Hepatocyte (in vitro differentiated cells): Measurements from ENCODE around the gene SSTR3. TPM values are rescaled to one million over a fixed set of nuclear protein-coding genes. Genes with fewer than 3 reads are reported as not detected.

ENCODE experiments used
- DNase-seq: peaks from one replicate; pipeline ENCODE4 v3.0.0-alpha.2; 2016; ENCODE audit warnings: low spot score
- H2AFZ ChIP-seq: fragments of 200-600 bp; sonication (generic); 2 replicates; pipeline ENCODE4 v1.6.0; 2016; ENCODE audit warnings: antibody characterized with exemption, mild to moderate bottlenecking
- H3K27ac ChIP-seq: fragments of 200-600 bp; sonication (generic); 2 replicates; pipeline ENCODE4 v1.5.1; 2016; ENCODE audit warnings: mild to moderate bottlenecking
- H3K27me3 ChIP-seq: fragments of 200-600 bp; sonication (generic); 2 replicates; pipeline ENCODE4 v1.6.1; 2016
- H3K36me3 ChIP-seq: fragments of 200-600 bp; sonication (generic); replicated peaks from 2 replicates; pipeline ENCODE4 v1.5.1; 2016; ENCODE audit warnings: low read depth; ENCODE audit not compliant: insufficient read depth
- H3K4me1 ChIP-seq: fragments of 200-600 bp; sonication (generic); 2 replicates; pipeline ENCODE4 v1.5.1; 2016; ENCODE audit warnings: mild to moderate bottlenecking, moderate library complexity; ENCODE audit not compliant: insufficient read depth
- H3K4me2 ChIP-seq: fragments of 200-600 bp; sonication (generic); 2 replicates; pipeline ENCODE4 v1.6.0; 2016
- H3K4me3 ChIP-seq: fragments of 200-600 bp; sonication (generic); 2 replicates; pipeline ENCODE4 v1.5.1; 2016; ENCODE audit warnings: mild to moderate bottlenecking
- H3K79me2 ChIP-seq: fragments of 200-600 bp; sonication (generic); 2 replicates; pipeline ENCODE4 v1.6.0; 2017; ENCODE audit warnings: mild to moderate bottlenecking
- H3K9me2 ChIP-seq: fragments of 200-600 bp; sonication (generic); replicated peaks from 2 replicates; pipeline ENCODE4 v1.6.0; 2017; ENCODE audit warnings: mild to moderate bottlenecking; ENCODE audit not compliant: insufficient read depth
- H3K9me3 ChIP-seq: fragments of 200-600 bp; sonication (generic); 2 replicates; pipeline ENCODE4 v1.5.1; 2016; ENCODE audit warnings: low read depth, mild to moderate bottlenecking
- H4K20me1 ChIP-seq: fragments of 200-600 bp; sonication (generic); 2 replicates; pipeline ENCODE4 v1.6.0; 2016; ENCODE audit warnings: mild to moderate bottlenecking; ENCODE audit not compliant: insufficient read depth, poor library complexity, severe bottlenecking
- CTCF ChIP-seq: fragments of 200-600 bp; sonication (generic); IDR thresholded peaks from 2 replicates; pipeline ENCODE4 v1.5.1; 2016; ENCODE audit warnings: antibody characterized with exemption, mild to moderate bottlenecking; ENCODE audit not compliant: poor library complexity
- EZH2 ChIP-seq: fragments of 200-600 bp; sonication (generic); IDR thresholded peaks from 2 replicates; pipeline ENCODE4 v1.6.1; 2016; ENCODE audit warnings: antibody characterized with exemption, mild to moderate bottlenecking, borderline replicate concordance
- EZH2phosphoT487 ChIP-seq: fragments of 200-600 bp; sonication (generic); IDR thresholded peaks from one replicate; pipeline ENCODE4 v1.6.1; 2018; ENCODE audit warnings: antibody characterized with exemption, mild to moderate bottlenecking, low read depth, moderate library complexity; ENCODE audit not compliant: unreplicated experiment, severe bottlenecking
- WGBS: methylation state at CpG from one replicate; pipeline ENCODE4 v1.1.6; 2016; ENCODE audit warnings: low lambda C conversion rate; ENCODE audit errors: missing lambda C conversion rate; 5-methylcytosine and 5-hydroxymethylcytosine counted together
- polyA plus RNA-seq: library from polyadenylated mRNA; unstranded; fragments of >200 nt; fragmentation: Nextera tagmentation; extraction: Ambion mirVana; gene quantifications from 2 replicates; pipeline ENCODE4 v1.2.1, GENCODE V29; 2016
- total RNA-seq: library from RNA; depleted of rRNA; stranded (reverse); fragments of >200 nt; gene quantifications from 2 replicates; pipeline ENCODE4 v1.2.3, GENCODE V29; 2014

Gene SSTR3
- total and polyA plus RNA-seq, 2 experiments from 2014 or later, result 0.47 to 2.8 TPM

GRCh38 chr22:37165066-37165465 lies 47.2 kb downstream of the SSTR3 start:
- Histone ChIP-seq H3K9me2 (no peaks in the 10 kb centered on the region), H4K20me1 (no peaks in the 10 kb centered on the region), H3K36me3 (no peaks in the 10 kb centered on the region), H3K27ac (no peak overlapping the region), H3K4me3 (no peak overlapping the region), H3K4me2 (no peak overlapping the region), H3K27me3 (no peaks in the 10 kb centered on the region), H3K4me1 (peaks cover 12% of the 10 kb centered on the region), H3K79me2 (no peaks in the 10 kb centered on the region), H2AFZ (no peak overlapping the region), H3K9me3 (no peaks in the 10 kb centered on the region)
- TF ChIP-seq EZH2, result no peak
- no peak for TF ChIP-seq CTCF
- no peak for TF ChIP-seq EZH2phosphoT487
- no peak for DNase-seq
- WGBS, result 89% methylated on average over 9 of the region's 9 CpGs

- no peak for TF ChIP-seq CTCF
- TF ChIP-seq EZH2phosphoT487, result no peak
- TF ChIP-seq EZH2, result no peak
- Histone ChIP-seq H3K36me3 (no peaks in the 10 kb centered on the region), H3K9me3 (no peaks in the 10 kb centered on the region), H3K4me3 (no peak overlapping the region), H3K27ac (no peak overlapping the region), H3K4me1 (peaks cover 12% of the 10 kb centered on the region), H3K79me2 (no peaks in the 10 kb centered on the region), H3K9me2 (no peaks in the 10 kb centered on the region), H3K27me3 (no peaks in the 10 kb centered on the region), H2AFZ (no peak overlapping the region), H4K20me1 (no peaks in the 10 kb centered on the region), H3K4me2 (no peak overlapping the region)
- no peak for DNase-seq
- WGBS, result 70% methylated on average over 5 of the region's 5 CpGs
These were observed 47.8 kb downstream of the SSTR3 start for GRCh38 chr22:37164505-37164887.

GRCh38 chr22:37163575-37164504 lies 48.4 kb downstream of the SSTR3 start:
- peaks cover 12% of the 10 kb centered on the region for H3K4me1 ChIP-seq
- DNase-seq, result no peak
- TF ChIP-seq CTCF (no peak), EZH2 (no peak), EZH2phosphoT487 (no peak)
- 91% methylated on average over 22 of the region's 22 CpGs for WGBS
- H3K4me2 ChIP-seq, result no peak overlapping the region
- no peak overlapping the region for H3K4me3 ChIP-seq
- H3K36me3 ChIP-seq, result no peaks in the 10 kb centered on the region
- no peak overlapping the region for H2AFZ ChIP-seq
- no peaks in the 10 kb centered on the region for H3K9me2 ChIP-seq
- H3K79me2 ChIP-seq, result no peaks in the 10 kb centered on the region
- H4K20me1 ChIP-seq, result no peaks in the 10 kb centered on the region
- H3K9me3 ChIP-seq, result no peaks in the 10 kb centered on the region
- no peak overlapping the region for H3K27ac ChIP-seq
- no peaks in the 10 kb centered on the region for H3K27me3 ChIP-seq
